Endometrial microvascular endothelial cells (primary cell): Measurements from ENCODE around the gene TSHZ1. TPM values are rescaled to one million over a fixed set of nuclear protein-coding genes. Genes with fewer than 3 reads are reported as not detected.

Source experiments
- in situ Hi-C: cut with HindIII; loops from 2 replicates; pipeline ENCODE4 v1.10.0; 2017; ENCODE audit warnings: low sequenced_read_pairs, low pct_unique_long_range_greater_than_20kb; ENCODE audit errors: inconsistent ontology term
- total RNA-seq: library from RNA; depleted of rRNA; stranded (reverse); fragments of >200 nt; gene quantifications from one replicate; pipeline ENCODE4 v1.2.3, GENCODE V29; 2015; ENCODE audit errors: inconsistent ontology term

Gene TSHZ1, protein sequence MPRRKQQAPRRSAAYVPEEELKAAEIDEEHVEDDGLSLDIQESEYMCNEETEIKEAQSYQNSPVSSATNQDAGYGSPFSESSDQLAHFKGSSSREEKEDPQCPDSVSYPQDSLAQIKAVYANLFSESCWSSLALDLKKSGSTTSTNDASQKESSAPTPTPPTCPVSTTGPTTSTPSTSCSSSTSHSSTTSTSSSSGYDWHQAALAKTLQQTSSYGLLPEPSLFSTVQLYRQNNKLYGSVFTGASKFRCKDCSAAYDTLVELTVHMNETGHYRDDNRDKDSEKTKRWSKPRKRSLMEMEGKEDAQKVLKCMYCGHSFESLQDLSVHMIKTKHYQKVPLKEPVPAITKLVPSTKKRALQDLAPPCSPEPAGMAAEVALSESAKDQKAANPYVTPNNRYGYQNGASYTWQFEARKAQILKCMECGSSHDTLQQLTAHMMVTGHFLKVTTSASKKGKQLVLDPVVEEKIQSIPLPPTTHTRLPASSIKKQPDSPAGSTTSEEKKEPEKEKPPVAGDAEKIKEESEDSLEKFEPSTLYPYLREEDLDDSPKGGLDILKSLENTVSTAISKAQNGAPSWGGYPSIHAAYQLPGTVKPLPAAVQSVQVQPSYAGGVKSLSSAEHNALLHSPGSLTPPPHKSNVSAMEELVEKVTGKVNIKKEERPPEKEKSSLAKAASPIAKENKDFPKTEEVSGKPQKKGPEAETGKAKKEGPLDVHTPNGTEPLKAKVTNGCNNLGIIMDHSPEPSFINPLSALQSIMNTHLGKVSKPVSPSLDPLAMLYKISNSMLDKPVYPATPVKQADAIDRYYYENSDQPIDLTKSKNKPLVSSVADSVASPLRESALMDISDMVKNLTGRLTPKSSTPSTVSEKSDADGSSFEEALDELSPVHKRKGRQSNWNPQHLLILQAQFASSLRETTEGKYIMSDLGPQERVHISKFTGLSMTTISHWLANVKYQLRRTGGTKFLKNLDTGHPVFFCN (N-terminal part only)
- 11.0 TPM for total RNA-seq

DNA sequence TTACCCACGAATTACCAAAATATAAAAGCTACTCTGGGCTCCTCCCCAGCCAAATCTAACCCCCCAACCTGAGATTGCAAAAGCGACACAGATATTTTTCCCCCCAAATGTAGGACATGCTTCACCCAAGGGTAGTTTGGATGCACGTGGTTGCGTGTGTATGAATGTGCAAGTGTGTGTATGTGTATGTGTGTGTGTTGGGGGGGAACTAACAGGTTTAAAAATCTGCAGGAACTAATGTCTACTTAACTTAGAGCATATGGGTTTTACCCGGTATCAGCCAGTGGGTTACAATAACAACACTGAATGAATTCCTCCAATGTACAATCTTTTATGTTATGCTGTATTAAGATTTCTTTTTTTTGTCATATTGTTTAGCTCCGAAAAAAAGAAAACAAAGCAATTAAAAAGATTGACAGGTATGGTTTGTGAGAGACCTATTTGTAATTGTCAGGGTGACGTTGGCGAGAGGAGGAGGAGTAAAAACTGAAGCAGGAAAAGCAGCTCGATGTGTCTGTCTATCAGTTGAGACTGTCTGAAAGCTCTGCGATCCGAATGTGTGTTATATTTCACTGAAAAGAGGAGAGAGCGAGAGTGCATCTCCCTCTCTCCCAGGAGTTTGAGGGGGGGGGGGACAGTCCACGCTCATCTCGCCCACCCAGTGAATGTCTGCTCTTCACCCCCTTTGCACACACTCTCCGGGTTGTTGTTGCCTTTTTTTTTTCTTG, at the start of gene TSHZ1:
Gene TSHZ1 (plus strand): TSS at position 524 of the 728 bp plus-strand sequence. CDS start 1,080 bp downstream, outside the sequence.
- in situ Hi-C loops, result no loop called here

DNA sequence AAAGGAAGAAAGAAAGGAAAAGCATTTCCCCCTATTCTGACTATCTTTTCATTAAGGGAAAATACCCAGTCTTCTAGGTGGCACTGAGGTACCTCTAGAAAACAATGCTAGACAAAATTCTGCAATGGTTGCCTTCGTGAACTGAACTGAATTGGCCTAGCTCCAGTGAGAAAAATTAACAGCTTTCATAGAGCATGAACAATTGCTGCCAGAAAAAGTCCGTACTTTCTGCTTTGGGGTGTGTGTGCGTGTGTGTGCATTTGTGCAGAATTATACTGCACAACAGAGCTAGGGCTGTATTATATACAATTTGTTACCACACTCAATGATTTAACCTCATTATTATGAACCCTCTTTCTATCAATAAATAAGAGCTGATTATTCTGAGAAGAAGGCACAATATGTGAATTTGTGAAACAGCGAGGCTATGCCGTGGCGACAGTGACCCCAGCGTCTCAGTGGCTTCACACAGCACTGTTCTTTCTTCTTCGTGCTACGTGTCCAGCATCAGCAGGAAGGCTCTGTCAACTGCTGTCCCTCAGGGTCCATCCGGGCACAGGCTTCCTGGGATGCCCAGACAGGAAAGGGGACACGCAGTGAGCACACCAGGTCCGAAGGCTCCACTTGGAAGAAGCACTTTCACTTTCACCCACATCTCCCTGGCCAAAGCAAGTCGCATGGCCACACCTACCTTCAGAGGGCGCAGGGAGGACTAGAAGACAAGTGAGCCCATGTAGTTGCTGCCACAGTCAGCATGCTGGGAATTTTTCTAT, 49.2 kb upstream of the TSHZ1 start:
- in situ Hi-C loops, result no loop called here

DNA sequence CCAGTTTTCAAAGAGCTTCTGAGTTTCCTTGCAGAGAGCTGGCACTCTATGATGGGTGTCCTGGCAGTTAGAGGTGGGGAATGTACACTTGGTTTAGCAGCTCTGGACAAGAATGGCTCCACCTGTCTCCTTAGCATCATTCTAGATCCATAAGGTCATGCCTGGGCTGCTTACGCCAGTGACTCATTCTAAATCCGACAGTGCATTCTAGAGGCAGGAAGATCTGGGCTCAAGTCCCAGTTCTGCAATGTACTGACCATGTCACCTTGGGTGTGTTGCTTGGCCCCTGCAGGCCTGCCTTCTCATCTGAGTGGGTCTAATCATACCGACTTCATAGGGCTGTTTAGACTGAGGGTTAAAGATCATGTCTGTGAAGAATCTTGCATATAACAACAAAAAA, 48.1 kb upstream of the TSHZ1 start:
- in situ Hi-C loops, result no loop called here

DNA sequence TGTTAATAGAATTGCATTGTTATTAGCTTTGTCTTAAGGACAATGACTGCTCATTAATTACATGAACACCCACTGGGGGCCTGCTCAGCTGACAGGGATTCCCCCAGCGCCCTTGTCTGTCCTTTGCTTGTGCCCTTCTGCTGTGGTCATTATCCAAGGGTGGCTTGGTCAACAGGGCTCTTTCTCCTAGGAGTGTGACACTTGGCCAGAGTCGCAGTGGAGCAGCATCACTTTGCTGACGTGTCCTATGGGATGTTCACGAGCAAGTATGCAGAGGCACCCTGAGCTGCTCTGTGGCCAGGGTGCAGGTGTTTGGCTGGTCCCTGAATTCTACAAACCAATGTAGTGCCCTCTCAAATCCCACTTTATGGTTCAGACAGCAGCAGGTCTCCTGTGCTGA, 47.6 kb upstream of the TSHZ1 start:
- in situ Hi-C loops, result no loop called here

DNA sequence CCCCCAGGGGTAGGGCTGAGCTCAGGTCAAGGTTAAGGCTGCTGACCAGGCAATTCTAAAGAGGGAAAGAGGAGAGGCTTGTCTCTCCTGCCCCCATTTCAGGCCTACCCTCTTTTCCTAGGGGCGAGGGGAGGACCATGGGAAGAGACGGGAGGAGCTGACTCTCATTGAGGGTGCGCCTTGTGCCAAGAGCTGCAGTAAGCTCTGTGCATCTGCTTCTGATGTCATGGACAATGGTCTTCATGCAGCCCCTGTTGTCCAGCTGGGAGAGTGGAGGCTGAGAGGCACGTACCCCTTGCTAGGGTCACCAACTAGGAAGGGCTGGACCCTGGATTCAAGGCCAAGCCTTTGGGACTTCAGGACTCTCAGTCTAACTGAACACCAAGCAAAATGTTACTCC, 46.9 kb upstream of the TSHZ1 start:
- in situ Hi-C loops, result no loop called here

DNA sequence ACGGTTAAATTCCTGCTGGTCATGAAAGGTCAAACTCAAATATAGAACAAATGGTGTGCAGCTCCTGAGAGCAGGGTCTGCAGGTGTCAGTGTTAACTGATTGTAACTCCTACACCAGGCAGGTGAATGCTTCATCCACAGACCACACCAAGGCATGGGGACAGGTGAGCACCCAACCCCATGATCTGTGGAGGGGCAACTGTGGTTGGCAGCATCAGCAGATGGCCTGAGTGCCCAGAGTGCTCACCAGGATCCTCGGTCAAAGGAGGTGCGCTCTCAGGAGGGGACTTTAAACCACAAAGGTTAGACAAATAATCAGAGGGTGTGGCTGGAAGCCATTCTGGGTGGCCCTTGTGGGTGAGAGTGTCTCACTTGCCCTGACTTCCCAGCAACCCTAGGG, 46.1 kb upstream of the TSHZ1 start:
- in situ Hi-C loops, result no loop called here

DNA sequence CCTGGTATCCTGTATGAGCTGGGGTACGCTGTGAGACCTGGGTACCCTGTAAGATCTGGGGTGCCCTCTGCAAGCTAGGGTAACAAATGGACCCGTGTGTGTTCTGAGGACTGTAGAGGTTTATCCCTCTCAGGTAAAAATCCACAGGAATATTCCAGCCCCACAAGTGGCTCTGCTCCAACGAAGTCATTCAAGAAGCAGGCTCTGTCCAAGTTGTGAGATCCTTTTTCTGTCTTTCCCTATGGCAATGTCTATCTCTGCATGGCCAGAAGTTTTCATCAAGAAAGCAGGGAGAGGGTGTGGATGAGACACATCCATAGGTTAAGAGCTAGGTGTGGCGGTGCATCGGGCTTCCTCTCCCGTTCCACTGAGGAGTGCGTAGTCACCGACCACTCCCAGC, 44.7 kb upstream of the TSHZ1 start:
- in situ Hi-C loops, result no loop called here

DNA sequence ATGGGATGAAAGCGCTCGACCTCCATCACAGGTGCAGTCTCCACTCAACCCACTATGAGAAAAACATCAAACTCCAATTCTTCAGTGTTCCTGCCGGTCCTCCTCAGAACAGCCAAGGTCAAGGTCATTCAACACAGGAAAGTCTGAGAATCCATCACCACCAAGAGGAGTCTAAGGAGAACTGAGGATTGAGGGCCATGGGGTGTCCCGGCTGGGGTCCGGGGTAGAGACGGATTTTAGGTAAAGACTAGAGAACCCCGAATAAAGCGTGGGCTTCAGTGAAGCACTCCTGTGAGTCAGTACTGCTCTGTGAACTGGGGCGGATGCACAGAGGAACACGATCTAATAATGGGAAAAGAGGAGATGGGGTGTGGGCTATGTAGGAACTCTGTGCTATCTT, 43.5 kb upstream of the TSHZ1 start:
- in situ Hi-C loops, result no loop called here

DNA sequence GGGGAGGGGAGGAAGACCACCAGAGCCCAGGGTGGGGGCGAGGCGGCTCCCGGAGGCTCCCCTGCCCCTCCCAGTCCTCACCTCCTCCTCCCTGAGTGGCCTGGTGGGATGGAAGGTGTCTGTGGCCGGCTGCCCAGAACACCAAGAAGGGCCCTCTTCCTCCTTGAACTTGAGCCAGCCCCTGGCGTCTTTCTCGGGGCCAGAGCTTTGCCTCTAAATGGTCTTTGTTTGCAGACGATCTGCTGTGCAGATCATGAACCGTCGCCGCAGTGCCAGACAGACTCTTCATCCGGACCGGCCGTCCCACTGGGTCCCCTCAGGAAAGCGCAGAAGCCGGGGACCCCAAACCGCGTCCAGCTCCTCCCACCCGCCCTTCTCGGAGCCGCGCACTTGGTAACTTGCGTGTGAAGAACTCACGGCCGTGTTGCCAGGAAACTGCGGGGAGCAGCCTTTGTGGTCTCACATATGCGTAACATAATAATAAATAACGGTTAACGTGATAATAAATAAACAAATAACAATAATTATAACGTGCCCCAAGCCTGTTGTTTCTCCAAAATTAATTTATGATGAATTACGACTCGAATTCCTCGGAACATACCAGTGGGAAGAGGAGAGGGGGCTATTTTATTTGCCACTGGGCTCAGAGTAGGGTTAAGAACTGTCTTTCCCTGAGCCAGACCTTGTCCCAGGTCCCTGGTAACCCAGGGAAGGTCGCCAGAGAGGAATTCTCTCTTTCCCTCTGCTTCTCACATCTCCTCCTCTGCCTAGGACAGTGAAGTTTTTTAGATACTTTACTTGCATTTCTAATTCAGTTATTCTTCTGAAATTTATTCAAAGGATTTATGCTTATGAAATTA, 42.6 kb upstream of the TSHZ1 start:
- in situ Hi-C loops, result no loop called here

DNA sequence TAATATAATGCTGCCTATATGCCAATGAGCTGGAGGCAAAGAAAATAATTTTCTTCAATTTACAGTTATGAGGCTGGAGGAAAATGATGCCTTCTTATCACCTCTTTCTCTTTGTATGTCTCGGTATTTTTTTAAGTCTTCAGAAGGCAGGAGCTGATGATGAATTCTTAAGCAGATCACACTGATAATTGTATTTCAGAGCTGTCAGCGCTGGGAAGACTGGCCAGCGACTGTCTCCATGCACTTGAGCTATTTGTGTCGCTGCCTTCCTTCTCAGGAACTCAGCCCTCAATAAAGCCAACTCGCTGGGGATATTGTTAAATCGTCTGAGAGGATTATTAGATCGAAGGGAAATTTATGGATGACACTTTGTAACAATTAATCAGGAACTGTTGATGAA, 42.0 kb upstream of the TSHZ1 start:
- in situ Hi-C loops, result no loop called here

DNA sequence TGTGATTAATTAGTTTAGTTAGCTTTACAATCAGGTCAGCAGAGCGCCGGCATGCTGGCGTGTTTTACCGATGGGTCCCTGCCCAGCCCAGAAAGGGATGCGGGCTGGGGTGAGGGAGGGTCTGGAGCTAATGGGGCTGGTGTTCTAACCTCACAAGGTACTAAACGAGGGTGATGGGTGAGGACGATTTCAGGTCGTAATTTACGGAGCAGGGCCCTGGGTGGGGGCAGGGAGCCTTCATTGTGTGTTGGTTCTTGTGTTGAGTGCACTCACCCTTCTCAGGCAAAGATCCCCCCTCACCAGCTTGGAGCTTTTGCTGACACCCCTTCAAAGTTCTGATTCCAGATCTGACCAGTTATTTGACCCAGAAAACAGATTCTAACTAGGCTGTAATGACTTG, 41.2 kb upstream of the TSHZ1 start:
- in situ Hi-C loops, result no loop called here

DNA sequence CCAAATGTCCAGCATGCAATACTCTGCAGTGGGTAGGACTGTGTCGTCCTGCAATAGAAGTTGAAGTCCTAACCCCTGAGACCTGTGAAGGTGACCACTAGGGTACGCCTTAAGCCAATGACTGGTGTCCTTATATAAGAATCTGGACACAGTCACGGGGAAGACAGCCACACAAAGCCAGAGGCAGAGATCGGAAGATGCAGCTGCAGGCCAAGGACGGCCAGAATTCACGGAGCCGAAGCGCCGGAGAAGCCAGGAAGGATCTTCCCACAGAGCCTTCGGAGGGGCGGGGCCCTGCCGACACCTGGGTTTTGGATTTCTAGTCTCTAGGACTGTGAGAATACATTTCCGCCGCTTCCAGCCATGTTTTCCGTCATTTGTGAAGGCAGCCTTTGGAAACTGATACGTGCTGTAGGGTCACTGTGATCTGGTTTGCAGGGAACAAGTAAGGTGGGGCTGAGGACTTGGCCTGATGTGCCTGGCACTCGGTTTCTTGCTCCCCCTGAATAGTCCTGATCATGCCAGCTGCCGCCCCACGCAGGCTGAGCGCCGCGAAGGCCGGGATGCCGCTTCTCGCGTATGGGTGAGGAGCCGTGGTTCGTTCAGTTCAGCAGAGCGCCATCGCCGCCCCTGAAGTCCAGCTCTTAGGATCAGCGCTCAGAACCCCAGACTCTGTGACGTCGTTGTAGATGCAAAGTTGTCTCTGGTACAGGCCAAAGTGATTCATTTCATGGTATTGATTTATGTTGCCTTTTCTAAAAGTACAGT, 40.4 kb upstream of the TSHZ1 start:
- in situ Hi-C loops, result no loop called here

DNA sequence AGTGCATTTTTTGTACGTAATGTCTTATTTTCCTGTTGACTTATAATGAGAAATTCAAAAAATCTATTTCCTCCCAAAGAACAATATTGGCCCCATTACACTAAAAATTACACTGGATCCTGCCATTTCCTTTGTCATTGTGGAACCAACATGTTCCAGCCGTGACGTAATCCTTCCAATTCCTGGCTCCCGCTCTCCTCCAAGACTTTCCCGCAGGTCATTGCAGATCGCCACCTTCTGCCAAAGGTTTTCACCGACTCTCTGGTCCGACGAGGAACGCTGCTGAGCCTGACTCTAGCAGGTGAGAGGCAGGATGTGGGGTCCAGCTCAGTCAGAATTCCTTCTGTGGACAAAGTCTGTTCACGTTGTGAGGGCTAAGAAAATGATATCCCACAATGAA, 39.7 kb upstream of the TSHZ1 start:
- in situ Hi-C loops, result no loop called here

DNA sequence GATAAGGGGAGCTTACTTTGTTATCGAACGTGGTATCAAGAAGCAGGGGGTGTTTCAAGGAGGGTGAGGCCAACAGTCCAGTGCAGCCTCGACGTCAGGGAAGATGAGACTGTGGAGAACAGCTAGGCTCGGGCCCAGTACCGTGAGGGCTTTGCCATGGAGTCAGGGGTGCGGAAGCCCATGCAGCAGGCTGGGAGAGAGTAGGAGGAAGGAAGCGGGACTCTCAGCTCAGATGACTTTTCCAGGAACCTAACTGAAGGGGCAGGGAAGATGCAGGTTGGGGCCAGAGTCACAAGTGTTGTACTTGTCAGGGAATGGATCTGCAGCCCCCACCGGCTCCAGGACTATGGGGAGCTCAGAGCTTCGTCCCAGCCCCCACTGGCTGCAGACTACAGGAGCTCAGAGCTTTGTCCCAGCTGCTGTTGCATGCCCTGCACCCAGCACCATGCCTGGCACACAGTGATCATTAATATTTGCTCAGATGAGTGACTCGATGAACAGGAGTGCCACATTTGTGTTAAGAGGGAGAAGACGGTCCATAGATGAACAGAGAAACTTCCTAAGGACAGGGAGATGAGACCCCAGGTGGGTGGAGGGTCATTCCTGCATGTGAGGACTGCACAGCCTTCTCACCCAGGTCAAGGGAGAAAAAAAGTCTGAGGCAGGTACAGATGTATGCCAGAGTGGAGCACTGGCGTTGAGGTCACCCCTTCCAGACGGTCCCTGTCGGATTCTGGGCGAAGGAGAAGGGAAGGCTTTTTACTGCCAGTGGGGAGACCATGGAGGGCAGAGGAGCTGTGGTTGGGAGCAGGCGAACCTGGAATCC, 38.1 kb upstream of the TSHZ1 start:
- in situ Hi-C loops, result no loop called here

DNA sequence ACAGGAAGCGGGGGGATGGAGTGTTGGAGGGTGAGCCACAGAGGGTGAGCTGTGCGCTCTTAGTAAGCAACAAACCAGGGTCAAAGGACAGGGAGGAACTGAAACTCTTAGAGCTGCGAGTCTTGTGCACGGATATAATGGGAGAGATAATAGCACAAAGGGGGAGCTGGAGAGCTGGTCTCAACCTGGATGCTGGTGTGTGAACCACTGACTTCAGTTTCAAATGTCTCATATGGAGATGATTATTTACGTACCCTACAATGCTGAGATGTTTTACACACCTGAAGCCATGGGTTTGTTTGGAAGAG, 37.5 kb upstream of the TSHZ1 start:
- in situ Hi-C loops, result no loop called here

DNA sequence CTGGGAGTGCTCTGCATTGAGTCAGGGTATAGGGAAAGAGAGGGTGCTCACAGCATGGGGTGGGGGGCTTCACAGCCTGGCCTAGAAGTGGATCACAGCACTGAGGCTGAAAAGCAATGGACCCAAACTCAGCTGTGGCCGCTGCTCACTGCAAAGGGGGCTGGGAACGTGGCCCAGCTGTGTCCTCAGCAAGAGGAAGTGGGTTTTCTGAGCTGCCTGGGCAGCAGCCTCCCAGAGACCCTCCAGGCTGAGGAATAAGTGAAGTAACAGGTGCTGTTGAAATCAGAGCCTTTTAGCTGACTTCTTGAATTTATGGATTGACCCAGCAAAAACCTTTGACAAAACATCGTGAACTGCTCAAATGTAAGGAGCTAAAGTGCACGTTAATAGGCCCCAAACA, 36.9 kb upstream of the TSHZ1 start:
- in situ Hi-C loops, result no loop called here
